ENCODE measurements around the gene CNR2. TPM values are rescaled to one million over a fixed set of nuclear protein-coding genes. Genes with fewer than 3 reads are reported as not detected.

Gene CNR2
- total RNA-seq, 1 experiment from 2014 or later, result not detected

DNA sequence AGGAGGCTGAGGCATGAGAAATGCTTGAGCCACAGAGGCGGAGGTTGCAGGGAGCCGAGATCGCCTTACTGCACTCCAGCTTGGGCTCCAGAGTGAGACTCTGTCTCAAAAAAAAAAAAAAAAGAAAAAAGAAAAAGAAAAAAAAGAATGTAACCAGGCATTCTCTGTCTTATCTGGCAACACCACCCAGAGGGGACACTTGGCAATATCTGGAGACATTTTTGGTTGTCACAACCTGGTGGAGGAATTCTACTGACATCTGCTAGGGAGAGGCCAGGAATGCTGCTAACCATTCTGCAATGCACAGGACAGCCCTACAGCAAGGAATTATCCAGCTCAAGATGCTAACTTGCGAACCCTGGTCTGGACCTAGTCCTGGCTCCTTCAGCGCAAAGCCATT is 2.3 kb upstream of the CNR2 start:
- no peak overlapping the region for H4K91ac ChIP-seq (ENCODE audit: insufficient read length, low read depth, low read length)
- H4K5ac ChIP-seq (ENCODE audit: insufficient read length, low read depth, low read length), result no peak overlapping the region
- Mint-ChIP-seq H3K36me3 (ENCODE audit: insufficient read depth in 1 of 3, low read depth in 3 of 3) (no peaks in the 10 kb centered on the region), H3K4me3 (no peak overlapping the region), H3K4me1 (peaks cover 12 to 13% of the 10 kb centered on the region in 2 experiments), H3K27me3 (ENCODE audit: low read depth) (peaks cover 2% of the 10 kb centered on the region), H3K9me3 (no peaks in the 10 kb centered on the region), H3K27ac (no peak overlapping the region; a peak in 2 of 7 replicates)
- no peak overlapping the region for H2AK5ac ChIP-seq (ENCODE audit: insufficient read length, low read length)
- H2BK12ac ChIP-seq (ENCODE audit: insufficient read length, low read depth, low read length), result no peak overlapping the region
- H3K23ac ChIP-seq (ENCODE audit: insufficient read length, low read depth, low read length), result no peak overlapping the region
- H3K18ac ChIP-seq (ENCODE audit: insufficient read length, low read depth, low read length), result no peak overlapping the region
- H2BK20ac ChIP-seq (ENCODE audit: low read depth, low read length, poor library complexity, severe bottlenecking), result no peak overlapping the region
- H3K27me3 ChIP-seq (ENCODE audit: insufficient read depth, low read length), result no peaks in the 10 kb centered on the region
- no peaks in the 10 kb centered on the region for H3K9me3 ChIP-seq (ENCODE audit: control insufficient read depth, low read depth, low read length)
- H3K4me2 ChIP-seq (ENCODE audit: insufficient read depth, insufficient read length, low read length), result no peak overlapping the region
- H3K9ac ChIP-seq (ENCODE audit: extremely low read depth, insufficient read length, low read length), result no peak overlapping the region
- no peak for DNase-seq
- no peak overlapping the region for H3K14ac ChIP-seq (ENCODE audit: insufficient read depth, low read length)
- TF ChIP-seq, protein P1, sequence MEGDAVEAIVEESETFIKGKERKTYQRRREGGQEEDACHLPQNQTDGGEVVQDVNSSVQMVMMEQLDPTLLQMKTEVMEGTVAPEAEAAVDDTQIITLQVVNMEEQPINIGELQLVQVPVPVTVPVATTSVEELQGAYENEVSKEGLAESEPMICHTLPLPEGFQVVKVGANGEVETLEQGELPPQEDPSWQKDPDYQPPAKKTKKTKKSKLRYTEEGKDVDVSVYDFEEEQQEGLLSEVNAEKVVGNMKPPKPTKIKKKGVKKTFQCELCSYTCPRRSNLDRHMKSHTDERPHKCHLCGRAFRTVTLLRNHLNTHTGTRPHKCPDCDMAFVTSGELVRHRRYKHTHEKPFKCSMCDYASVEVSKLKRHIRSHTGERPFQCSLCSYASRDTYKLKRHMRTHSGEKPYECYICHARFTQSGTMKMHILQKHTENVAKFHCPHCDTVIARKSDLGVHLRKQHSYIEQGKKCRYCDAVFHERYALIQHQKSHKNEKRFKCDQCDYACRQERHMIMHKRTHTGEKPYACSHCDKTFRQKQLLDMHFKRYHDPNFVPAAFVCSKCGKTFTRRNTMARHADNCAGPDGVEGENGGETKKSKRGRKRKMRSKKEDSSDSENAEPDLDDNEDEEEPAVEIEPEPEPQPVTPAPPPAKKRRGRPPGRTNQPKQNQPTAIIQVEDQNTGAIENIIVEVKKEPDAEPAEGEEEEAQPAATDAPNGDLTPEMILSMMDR (conservative IDR thresholded peaks at IDR 0.05), result no peak
- no peak overlapping the region for H3T11ph ChIP-seq (ENCODE audit: low read length)
- H4K20me1 ChIP-seq (ENCODE audit: control insufficient read depth, insufficient read depth, insufficient read length), result no peaks in the 10 kb centered on the region
- no peak overlapping the region for H3K56ac ChIP-seq (ENCODE audit: insufficient read length, low read depth, low read length)
- H2BK15ac ChIP-seq (ENCODE audit: low read depth, low read length), result no peak overlapping the region
- no peaks in the 10 kb centered on the region; the same call in 1 of the 2 replicates for H3K4me1 ChIP-seq (ENCODE audit: insufficient read depth, low read length)
- no peak overlapping the region for H2BK120ac ChIP-seq (ENCODE audit: low read depth, low read length, poor library complexity, severe bottlenecking)
- H4K8ac ChIP-seq (replicated peaks; ENCODE audit: insufficient read length, low read depth, low read length), result no peak overlapping the region
- no peak overlapping the region for H2BK5ac ChIP-seq (ENCODE audit: insufficient read length, low read length)
- no peak overlapping the region for H3K27ac ChIP-seq (ENCODE audit: insufficient read length, low read depth, low read length)
- H2AFZ ChIP-seq (ENCODE audit: low read length), result no peak overlapping the region
- H3K23me2 ChIP-seq (ENCODE audit: insufficient read length, low read depth, low read length, poor library complexity, severe bottlenecking), result no peaks in the 10 kb centered on the region
- no peaks in the 10 kb centered on the region for H3K79me1 ChIP-seq (ENCODE audit: insufficient read depth, low read depth, low read length, poor library complexity, severe bottlenecking)
- no CpG with 5 or more reads among the region's 5 CpGs for WGBS (ENCODE audit: extremely low coverage, insufficient read length, low lambda C conversion rate)
- H3K79me2 ChIP-seq (ENCODE audit: insufficient read depth, low read length), result no peaks in the 10 kb centered on the region
- no peak overlapping the region for H3K4ac ChIP-seq (ENCODE audit: low read depth, low read length)
